NK-92 (cell line): ENCODE results near the gene PCDHB4.
"Not testable (repeated sequence)": the region's sequence is repeated elsewhere in the genome, so short reads cannot be mapped to it uniquely, and the experiment has no call there.

ENCODE experiments used
- DNase-seq: peaks from one replicate; lab custom pipeline; 2025; ENCODE audit not compliant: unreplicated experiment; lab: John Stamatoyannopoulos, UW

The PCDHB4 gene

DNA sequence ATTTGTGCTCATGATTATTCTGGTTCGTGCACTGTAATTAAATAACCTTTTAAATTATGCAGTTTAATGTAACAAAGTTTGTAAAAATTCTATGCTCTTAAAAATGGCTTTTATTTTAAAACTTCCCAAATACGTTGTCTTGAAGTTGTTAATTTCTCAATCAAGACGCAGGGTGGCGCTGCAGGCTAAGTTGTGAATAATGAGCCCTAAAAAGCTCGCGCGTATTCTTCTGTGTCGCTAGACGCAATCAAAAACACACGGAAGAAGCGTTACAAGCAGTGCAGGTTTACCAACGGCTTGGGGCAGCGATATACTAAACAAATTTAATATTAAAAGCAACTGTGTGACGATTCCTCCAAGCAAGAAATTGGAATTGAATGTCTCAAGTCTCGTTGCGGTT, at the start of gene PCDHB4:
TSS of gene PCDHB4 (plus strand) at position 256 of the 400 bp plus-strand sequence. CDS start 181 bp downstream, outside the sequence.
- no peak for DNase-seq

DNA sequence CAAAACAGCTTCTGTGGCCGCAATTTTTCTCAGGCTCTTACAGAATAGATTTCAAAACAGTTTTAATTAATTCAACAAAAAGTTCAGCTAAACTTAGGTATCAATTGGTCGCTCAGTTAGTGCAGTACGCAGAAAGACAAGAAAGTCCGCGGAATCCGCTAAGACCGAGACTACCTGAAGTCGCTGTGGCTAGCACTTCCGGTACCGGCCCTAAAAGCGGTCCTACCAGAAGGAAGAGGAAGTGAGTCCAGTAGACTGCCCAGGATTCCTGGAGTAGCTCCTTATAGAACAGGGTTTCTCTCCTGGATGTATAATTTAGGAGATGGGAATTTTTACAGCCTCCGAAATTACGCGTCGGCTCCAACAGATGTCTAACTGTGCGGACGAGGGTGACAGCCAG, 43.8 kb upstream of the PCDHB4 start:
- no peak for DNase-seq

DNA sequence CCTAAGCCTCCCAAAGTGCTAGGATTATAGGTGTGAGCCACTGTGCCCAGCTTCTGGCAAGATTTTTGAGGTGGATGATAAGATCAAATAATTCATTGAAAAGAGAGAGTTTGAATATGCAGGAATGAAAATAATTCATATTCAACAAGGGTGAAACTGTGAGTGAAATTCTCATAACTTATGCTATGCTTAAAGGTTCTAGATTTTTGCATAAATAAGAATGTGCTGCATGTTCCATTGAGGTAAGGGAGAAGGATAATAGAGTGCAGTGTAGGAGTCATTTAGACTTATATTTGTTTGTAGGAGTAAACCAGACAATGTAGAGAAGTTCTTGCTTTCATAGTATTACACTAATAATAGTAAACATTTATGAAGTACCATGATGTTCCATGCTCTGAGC, 39.4 kb upstream of the PCDHB4 start:
- no peak for DNase-seq

DNA sequence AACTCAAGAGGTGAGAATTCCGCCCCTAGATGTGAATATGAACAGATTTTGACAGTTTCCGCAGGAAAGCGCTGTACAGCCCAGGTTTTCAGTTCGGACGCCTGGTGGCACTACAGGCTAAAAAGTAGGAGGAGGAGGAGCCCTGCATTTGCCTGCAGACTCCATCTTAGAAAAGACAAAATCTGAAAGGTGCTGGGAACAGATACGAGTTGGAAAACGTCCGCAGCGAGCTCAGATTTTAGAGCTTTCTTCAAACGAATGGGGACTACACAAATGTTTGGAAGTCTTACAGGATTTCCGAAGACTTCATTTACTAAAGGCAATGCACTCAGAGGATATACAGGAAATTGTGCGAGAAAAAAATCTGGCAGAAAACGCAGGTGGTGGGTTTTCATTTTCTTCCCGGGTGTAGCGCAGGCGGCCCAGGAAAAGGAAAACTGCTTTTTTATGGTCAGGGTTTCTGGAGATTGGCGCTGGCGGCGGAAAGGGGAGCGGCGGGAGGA, 37.1 kb upstream of the PCDHB4 start:
- DNase-seq: no peak

- no peak for DNase-seq
Observed at GRCh38 chr5:141094481-141095262, 26.9 kb upstream of the PCDHB4 start, which contains the start of gene PCDHB2. TSS of gene PCDHB2 (plus strand) at chr5:141094615. CDS start at chr5:141094791, 176 bp downstream.

GRCh38 chr5:141095263-141095641, 26.4 kb upstream of the PCDHB4 start:
- no peak for DNase-seq

GRCh38 chr5:141096181-141096580, 25.4 kb upstream of the PCDHB4 start:
- not testable (repeated sequence) for DNase-seq

DNA sequence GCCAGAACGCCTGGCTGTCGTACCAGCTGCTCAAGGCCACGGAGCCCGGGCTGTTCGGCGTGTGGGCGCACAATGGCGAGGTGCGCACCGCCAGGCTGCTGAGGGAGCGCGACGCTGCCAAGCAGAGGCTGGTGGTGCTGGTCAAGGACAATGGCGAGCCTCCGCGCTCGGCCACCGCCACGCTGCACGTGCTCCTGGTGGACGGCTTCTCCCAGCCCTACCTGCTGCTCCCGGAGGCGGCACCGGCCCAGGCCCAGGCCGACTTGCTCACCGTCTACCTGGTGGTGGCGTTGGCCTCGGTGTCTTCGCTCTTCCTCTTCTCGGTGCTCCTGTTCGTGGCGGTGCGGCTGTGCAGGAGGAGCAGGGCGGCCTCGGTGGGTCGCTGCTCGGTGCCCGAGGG, 25.0 kb upstream of the PCDHB4 start:
- not testable (repeated sequence) for DNase-seq

- peak; percentile 2 for DNase-seq
Observed at GRCh38 chr5:141100243-141100805, 21.3 kb upstream of the PCDHB4 start, which contains the start of gene PCDHB3. TSS of gene PCDHB3 (plus strand) at chr5:141100473. CDS start at chr5:141100650, 177 bp downstream.

DNA sequence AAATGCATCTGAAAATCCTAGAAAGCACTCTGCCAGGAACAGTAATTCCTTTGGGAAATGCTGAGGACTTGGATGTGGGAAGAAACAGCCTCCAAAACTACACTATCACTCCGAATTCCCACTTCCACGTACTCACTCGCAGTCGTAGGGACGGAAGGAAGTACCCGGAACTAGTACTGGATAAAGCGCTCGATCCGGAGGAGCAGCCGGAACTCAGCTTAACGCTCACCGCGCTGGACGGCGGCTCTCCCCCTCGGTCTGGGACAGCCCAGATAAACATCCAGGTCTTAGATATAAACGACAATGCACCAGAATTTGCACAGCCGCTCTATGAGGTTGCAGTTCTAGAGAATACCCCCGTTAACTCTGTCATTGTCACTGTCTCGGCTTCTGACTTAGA, 20.6 kb upstream of the PCDHB4 start:
- DNase-seq: no peak

DNA sequence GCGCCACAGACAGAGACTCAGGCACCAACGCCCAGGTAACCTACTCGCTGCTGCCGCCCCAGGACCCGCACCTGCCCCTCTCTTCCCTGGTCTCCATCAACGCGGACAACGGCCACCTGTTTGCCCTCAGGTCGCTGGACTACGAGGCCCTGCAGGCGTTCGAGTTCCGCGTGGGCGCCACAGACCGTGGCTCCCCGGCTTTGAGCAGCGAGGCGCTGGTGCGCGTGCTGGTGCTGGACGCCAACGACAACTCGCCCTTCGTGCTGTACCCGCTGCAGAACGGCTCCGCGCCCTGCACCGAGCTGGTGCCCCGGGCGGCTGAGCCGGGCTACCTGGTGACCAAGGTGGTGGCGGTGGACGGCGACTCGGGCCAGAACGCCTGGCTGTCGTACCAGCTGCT, 19.5 kb upstream of the PCDHB4 start:
- DNase-seq: not testable (repeated sequence)

DNA sequence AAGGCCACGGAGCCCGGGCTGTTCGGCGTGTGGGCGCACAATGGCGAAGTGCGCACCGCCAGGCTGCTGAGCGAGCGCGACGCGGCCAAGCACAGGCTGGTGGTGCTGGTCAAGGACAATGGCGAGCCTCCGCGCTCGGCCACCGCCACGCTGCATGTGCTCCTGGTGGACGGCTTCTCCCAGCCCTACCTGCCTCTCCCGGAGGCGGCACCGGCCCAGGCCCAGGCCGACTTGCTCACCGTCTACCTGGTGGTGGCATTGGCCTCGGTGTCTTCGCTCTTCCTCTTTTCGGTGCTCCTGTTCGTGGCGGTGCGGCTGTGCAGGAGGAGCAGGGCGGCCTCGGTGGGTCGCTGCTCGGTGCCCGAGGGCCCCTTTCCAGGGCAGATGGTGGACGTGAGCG, 19.1 kb upstream of the PCDHB4 start:
- DNase-seq: not testable (repeated sequence)

DNA sequence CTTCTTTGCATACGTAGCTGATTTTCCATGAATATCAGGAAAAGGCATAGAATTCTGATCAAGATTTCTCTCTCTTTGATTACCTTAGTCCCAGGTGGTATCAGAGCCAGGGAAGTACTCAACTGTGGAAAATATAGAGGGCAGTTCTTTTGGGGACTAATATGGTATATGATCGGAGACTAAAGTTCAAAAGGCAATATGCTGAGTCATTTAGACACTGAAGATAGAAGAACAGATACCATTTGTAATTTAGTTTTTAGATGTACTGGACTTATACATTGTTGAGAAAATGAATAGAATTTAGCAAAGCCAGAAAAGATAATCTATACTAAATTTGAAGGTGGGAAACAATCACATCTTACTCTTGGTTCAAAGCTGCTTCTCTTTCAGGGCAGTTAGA, 16.3 kb upstream of the PCDHB4 start:
- no peak for DNase-seq

DNA sequence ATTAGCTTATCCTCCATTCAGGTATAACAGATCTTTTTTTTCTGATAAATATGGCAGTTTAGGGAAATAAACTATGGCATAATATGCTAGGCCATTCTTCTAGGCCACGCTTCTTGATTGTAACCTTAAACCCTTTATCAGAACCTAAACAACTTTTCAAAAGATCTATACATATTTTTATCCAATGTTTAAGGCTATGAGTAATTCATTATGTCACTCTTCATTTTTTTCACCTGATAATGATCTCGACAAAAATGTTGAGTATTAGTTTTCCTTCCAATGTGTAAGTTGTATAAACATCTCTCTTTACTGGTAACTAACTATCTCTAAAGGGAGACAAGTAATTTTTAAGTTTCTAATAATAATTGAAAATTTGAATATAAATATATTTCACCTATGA, 2.4 kb upstream of the PCDHB4 start:
- DNase-seq: no peak

- DNase-seq: no peak
Observed at GRCh38 chr5:141121985-141122384, 367 bp downstream of the PCDHB4 start.

GRCh38 chr5:141123396-141124135, 1.9 kb downstream of the PCDHB4 start:
- DNase-seq: not testable (repeated sequence)

- no peak for DNase-seq
Observed at GRCh38 chr5:141127305-141127704, 5.7 kb downstream of the PCDHB4 start.

GRCh38 chr5:141135030-141135717, 13.6 kb downstream of the PCDHB4 start, which contains the start of gene PCDHB5:
TSS of gene PCDHB5 (plus strand) at chr5:141135206. CDS start at chr5:141135435, 229 bp downstream.
- no peak for DNase-seq

DNA sequence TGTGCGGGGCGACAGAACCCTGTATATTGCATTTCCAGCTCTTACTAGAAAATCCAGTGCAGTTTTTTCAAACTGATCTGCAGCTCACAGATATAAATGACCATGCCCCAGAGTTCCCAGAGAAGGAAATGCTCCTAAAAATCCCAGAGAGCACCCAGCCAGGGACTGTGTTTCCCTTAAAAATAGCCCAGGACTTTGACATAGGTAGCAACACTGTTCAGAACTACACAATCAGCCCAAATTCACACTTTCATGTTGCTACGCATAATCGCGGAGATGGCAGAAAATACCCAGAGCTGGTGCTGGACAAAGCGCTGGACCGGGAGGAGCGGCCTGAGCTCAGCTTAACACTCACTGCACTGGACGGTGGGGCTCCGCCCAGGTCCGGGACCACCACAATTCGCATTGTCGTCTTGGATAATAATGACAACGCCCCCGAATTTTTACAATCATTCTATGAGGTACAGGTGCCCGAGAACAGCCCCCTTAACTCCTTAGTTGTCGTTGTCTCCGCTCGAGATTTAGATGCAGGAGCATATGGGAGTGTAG, 14.2 kb downstream of the PCDHB4 start:
- DNase-seq: no peak

GRCh38 chr5:141137346-141137745, 15.7 kb downstream of the PCDHB4 start:
- not testable (repeated sequence) for DNase-seq

DNA sequence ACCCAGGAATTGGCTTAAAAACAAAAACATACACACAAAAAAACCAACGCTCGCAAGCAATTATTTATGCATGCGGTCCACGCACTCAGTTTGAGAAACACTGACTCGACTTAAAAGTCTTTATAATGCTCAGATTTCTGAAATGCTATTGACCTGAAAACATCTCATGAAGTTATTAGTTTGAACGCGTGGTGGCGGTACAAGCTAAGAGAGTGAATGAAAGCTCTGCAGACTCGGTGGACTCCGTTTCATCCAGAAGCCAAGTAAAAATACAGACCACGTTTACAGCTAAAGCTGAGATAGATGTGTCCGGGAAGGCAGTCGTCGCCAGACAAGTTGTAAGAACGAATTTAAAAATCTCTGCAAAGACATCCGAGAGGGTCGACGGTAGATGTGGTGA, 28.2 kb downstream of the PCDHB4 start, which contains the start of gene PCDHB6:
TSS of gene PCDHB6 (plus strand) at position 246 of the 400 bp plus-strand sequence. CDS start 201 bp downstream, outside the sequence.
- DNase-seq: no peak
